Retinal pigment epithelial cell (primary cell): Measurements from ENCODE around the gene BATF3.

Experiments
- DNase-seq: peaks from one replicate; pipeline ENCODE4 v3.0.0-alpha.2; 2010; ENCODE audit warnings: low read depth
- H3K4me3 ChIP-seq: 2 replicates; pipeline ENCODE4 v1.5.1; 2011; ENCODE audit warnings: mild to moderate bottlenecking, low read length, control low read depth, moderate library complexity
- TF ChIP-seq, protein P1 (sequence below): conservative IDR thresholded peaks from 2 replicates; pipeline ENCODE4 v1.5.1; 2011; ENCODE audit warnings: low read depth, low read length, control low read depth, inconsistent platforms

The BATF3 gene

DNA sequence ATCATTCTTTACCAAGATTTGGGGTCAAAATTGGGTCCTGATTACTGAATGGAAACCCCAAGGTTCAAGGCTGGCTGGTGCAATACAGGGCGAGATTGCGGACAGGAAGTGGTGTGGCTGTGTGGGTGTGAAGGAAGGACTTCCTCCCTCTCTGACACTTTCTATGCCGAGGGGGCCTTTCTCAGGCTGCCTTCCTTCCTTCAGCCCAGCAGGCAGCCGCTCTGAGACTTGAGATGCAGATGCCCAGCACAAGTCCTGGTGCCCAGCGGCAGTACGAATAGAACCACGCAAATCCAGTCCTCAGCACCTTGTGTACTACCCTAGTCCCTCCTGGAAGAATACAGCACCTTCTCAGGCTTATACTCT is 16.3 kb downstream of the BATF3 start:
- no peak for DNase-seq
- H3K4me3 ChIP-seq, result no peak overlapping the region
- TF ChIP-seq, protein P1, sequence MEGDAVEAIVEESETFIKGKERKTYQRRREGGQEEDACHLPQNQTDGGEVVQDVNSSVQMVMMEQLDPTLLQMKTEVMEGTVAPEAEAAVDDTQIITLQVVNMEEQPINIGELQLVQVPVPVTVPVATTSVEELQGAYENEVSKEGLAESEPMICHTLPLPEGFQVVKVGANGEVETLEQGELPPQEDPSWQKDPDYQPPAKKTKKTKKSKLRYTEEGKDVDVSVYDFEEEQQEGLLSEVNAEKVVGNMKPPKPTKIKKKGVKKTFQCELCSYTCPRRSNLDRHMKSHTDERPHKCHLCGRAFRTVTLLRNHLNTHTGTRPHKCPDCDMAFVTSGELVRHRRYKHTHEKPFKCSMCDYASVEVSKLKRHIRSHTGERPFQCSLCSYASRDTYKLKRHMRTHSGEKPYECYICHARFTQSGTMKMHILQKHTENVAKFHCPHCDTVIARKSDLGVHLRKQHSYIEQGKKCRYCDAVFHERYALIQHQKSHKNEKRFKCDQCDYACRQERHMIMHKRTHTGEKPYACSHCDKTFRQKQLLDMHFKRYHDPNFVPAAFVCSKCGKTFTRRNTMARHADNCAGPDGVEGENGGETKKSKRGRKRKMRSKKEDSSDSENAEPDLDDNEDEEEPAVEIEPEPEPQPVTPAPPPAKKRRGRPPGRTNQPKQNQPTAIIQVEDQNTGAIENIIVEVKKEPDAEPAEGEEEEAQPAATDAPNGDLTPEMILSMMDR, result no peak

DNA sequence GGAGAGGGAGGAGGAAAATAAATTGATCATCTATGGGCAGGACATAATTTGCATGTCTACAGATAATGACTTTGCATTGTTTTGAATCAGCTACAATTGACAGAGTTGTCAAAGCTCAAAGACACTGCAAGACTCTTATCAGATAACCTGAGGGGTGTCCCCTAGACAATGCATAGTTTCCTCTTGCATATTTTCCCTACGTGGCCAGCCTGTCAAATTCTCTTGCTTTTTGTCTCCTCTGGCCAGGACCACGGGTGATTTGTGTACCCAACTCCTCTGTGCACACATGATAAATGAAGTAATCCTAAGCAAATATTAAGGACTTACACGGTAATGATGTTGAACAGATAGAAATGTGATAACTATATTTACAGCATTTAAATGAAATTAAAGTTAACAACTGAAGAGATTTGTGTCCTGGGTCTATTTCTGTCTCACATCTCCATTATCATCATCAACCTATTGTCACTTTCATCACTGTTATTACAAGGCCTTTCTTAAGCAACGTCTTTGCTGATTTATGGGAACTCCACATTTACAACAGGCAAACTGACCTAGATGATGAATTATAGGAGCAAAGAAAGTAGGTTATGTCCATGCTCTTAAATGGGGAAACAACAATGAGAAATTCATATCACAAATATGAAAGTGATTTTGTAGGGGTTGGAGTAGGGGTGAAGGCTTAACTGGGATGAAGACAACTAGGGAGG is 18.8 kb downstream of the BATF3 start:
- no peak overlapping the region for H3K4me3 ChIP-seq
- no peak for DNase-seq
- TF ChIP-seq, protein P1, result no peak

DNA sequence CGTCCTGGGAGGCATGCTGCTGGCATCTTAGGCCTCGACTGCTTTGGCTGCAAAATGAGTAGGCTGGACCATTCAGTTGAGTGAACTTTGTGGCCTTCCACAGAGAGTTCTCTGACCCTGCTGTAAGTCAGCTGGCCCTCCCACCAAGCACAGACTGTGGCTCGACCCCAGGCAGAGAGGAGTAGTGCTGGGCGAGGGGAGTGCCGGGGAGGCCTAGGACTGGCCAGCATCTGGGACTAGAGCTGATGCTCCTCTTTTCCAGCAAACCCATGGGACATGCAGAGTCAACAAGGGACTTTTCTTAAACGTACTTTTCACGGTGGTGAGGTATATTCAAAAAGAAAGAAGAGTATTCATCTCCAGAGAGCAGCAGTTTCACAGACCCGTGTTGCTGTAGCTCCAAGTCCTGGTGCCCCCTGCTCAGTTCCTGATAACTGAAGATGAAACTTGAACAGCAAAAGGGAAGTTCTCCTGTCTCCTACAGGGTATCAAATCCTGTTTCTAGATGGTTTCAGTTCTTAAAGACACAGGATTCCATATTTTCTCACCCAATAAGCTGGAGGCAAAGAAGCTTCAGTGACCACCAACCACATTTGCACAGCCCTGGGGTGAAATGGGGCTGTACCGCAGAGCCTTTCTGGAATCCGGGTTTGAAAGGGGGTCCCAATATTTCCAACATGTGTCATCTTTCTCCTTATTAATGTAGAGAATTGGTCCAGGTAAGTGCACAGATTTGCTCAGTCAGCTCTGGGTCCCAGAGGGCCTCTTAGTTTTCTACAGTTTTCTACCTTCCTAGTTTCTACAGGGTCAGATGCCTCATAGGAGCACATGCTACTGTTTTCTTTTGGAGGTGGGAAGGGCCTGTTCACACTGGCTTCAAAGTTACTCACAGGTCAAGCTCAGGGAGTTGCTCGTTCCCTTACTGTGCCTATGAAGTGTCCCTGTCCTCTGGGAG is 20.9 kb downstream of the BATF3 start:
- TF ChIP-seq, protein P1, result no peak
- no peak overlapping the region for H3K4me3 ChIP-seq
- no peak for DNase-seq

DNA sequence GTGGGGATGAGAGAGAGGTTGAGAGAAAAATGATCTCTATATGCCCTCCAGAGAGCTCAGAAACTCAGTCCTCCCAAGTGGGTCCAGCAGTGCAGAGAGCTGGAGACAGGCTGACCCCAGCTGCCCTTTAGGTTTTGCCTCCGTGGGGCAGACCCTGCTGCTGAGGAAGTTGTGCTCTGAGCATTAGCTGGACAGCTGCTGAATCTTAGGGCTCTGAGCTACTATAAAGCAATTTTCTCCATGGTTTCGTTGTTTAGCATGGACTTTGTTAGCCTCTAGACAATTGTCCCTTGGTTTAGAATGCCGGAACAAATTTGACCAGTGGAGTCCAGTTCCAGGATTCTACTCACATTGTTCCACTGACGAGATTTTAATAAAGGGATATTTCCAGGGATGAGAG is 22.1 kb downstream of the BATF3 start:
- no peak overlapping the region for H3K4me3 ChIP-seq
- DNase-seq, result no peak
- TF ChIP-seq, protein P1, result no peak

DNA sequence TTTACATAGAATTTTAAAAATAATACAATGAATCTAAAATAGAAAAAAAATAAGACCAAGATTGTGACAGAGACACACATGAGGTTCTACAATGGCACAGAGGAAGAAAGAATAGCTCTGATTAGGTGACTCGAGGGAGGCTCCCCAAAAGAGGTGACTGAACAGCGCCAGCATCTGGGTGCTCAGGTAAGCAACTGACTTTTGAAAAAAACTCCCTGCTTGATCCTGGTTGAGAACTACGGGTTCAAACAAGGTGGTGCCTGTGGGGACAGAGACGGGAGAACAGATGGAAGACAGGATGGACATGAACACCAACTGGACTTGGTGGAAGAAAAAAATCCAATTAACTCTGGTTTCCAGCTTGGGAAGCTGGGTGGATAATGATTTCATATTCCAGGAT is 22.5 kb downstream of the BATF3 start:
- DNase-seq, result no peak
- no peak overlapping the region for H3K4me3 ChIP-seq
- TF ChIP-seq, protein P1, result no peak

DNA sequence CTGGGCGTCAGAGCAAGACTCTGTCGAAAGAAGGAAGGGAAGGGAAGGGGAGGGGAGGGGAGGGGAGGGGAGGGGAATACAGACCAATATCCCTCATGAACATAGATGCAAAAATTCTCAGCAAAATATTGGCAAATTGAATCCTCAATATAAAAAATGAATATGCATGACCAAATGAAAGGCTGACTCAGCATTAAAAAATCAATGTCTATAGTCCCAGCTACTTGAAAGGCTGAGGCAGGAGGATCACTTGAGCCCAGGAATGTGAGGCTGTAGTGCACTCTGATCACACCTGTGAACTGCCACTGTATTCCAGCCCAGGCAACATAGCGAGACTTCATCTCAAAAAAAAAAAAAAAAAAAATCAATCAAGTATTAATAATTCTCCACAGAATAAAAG is 24.0 kb downstream of the BATF3 start:
- no peak for DNase-seq
- TF ChIP-seq, protein P1, result no peak
- H3K4me3 ChIP-seq, result no peak overlapping the region
